Skin of body (tissue), 2 donors: ENCODE results near the gene DYRK3. TPM values are rescaled to one million over a fixed set of nuclear protein-coding genes. Genes with fewer than 3 reads are reported as not detected.
"Not testable (repeated sequence)": the region's sequence is repeated elsewhere in the genome, so short reads cannot be mapped to it uniquely, and the experiment has no call there.

ENCODE experiments used
- DNase-seq: peaks from one replicate; lab custom pipeline; 2025; lab: John Stamatoyannopoulos, UW
- total RNA-seq: library from RNA; depleted of rRNA; stranded (reverse); fragments of >200 nt; gene quantifications from one replicate; pipeline ENCODE4 v1.2.3, GENCODE V29; 2014

DYRK3 gene
- total RNA-seq, 1 donor from 2014 or later, result 8.2 TPM

DNA sequence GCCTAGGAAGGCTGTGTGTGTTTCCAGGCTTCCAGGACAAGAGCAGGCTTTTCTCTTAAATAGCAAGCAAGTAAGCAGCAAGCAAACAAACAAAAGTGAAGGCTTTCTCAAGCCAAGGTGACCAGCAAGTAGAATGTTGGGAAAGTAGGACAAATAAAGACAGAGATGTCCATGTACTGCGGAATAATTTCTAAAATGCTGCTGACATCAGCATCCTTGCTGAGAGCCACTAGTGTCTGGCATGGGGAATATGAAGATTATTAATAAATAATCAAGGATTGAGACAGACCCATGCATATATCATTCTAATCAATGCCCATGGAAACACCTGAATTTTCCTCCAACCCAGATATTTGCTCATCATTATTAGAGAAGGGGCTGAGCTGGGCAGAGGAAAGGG is 6.4 kb upstream of the DYRK3 start:
- no peak for DNase-seq

DNA sequence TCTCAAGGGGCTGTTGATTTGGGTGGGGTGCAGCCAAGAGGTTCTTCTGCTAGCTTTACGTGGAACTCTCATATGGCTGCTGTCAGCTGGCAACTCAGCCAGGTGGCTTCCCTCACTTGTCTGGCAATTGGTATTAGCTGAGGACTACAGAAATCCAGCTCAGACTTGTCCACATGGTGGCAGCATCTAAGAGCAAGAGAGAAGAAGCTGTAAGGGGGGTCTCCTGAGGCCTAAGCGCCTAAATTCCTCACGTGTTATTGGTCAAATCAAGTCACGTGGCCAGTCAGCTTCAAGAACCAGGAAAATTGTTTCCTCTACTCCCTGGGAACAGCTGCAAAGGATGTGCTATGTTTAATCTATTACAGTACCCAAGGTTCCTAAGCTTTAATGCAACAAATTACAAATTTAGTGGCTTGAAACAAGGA is 4.2 kb upstream of the DYRK3 start:
- DNase-seq, result peak; percentile 79

DNA sequence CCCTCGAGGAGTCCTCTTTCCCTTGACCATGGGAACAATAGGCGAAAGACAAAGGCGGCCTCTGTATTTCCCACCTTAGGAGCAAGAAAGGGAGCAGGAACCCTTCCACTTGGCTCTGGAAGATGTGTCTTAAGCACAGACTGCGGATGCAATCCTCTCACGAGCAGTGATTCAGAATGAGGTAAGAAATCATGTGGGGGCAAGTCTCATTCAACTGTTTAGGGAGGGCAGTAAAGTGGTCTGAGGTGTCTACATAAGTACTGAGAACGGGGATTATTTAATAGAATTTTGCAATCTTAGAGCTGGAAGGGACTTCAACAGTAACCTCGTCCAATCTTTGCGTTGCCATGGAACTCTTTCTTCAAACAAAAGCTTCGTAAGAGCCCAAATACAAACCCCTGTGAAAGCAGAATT is 1.6 kb upstream of the DYRK3 start:
- DNase-seq, result peak; percentile 38

DNA sequence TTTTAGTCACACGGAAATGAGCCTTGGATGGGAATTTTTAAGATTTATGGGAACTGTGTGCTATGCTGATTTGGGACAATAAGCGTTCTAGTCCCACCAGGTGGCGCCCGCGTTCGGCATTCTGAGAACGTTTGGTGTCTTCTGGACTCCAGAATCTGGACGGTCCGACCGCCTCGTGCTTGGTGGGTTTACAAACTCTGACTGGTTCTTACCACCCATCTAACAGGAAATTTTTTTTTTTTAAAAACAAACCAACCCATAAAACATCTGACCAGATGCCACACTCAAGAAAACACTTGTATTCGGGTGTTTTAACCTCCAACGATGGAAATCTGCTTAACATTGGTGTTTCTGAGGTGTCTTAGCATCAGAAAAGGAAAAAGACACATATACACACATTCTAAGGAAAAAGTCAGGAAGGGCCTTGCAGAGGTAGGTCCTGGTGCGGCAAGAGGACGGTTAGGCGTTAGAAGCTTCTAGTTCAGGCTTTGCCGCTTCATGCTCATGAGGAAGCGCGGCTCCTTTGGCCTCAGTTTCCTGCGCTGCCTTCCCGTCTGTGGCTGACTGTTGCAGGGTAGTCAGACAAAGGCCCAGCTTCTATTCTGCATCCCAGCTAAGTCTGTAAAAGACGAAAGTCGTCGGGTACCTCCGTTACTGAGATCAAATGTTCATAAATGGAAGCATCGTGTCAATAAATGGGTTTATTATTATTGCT is 814 bp upstream of the DYRK3 start:
- peak; percentile 84 for DNase-seq

DNA sequence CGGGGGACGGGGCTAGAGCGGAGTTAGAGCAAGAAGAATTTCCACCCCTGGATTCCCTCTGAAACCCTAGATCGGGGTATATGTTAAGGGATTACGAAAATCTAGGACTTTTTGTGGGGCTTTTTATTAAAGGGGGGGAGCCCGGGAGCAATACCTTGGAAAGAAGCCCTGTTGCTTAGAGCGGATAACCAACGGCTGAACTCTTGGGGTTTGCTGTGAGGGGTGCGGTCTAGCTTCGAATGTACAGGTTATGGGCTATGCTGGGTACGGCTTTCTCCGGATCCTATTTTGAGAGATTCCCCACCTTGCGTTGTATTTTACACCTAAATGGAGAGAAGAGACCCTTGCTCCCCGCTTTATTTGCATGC is 626 bp downstream of the DYRK3 start:
- no peak for DNase-seq

DNA sequence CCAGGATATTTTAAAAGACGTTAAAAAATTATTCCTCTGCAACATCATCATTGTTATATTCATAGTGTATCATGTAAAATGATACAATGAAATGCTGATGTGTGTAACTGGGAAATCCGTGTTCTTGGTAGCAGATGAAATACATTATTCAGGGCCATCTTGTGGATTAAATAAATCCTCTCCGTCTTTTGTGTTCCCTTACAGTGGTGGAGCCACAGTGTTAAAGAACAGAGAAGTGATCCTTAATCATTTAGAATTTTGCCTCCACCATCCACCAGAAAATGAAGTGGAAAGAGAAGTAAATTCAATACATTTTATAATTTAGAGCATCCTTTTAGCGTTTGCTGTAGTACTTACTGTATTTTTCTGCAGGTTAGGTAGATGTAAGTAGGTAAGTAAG is 1.3 kb downstream of the DYRK3 start:
- no peak for DNase-seq

DNA sequence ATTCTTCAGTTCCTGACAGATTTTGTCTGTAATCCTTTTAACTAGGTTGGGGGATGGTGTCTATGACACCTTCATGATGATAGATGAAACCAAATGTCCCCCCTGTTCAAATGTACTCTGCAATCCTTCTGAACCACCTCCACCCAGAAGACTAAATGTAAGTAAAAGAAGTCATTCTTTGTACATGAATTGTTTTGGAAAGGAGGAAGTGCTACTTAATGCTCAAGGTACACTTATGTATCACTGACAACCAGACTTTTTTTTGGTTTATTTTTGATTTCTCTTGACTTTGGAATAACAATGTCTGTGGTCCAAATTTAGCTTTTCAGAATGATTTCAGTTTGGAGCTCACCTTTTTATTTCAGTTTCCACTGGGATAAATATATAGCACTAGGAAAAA is 2.3 kb downstream of the DYRK3 start:
- DNase-seq, result no peak

DNA sequence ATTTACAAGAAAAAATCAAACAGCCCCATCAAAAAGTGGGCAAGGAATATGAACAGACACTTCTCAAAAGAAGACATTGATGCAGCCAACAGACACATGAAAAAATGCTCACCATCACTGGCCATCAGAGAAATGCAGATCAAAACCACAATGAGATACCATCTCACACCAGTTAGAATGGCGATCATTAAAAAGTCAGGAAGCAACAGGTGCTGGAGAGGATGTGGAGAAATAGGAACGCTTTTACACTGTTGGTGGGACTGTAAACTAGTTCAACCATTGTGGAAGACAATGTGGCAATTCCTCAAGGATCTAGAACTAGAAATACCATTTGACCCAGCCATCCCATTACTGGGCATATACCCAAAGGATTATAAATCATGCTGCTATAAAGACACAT is 6.7 kb downstream of the DYRK3 start:
- DNase-seq, result not testable (repeated sequence)

DNA sequence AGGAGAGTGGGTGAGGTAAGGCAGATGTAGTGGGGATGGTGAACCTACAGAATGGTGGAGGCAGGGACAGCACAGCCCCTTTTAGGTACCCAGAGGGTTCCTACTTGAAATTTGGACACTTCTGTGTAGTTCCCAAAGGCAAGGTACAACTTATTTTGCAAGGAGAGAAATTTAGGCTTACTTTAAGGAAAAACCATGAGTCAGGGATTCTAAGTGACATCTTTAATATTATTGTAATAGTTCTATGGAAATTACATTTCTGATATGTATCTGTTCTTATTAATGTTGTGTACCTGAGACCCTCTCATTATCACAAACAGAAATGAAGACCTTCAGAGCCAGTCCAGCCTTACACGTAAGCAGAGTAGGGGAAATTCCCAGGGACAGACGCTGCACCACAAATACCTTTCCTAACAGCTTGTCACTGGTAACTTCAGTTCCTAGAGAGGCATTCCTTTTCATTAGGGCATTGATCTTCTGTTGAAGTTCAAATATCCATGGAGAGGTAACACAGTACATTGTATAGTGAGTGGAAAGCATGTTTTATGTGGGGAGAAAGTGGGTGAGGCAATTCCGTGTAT is 7.9 kb downstream of the DYRK3 start:
- no peak for DNase-seq

DNA sequence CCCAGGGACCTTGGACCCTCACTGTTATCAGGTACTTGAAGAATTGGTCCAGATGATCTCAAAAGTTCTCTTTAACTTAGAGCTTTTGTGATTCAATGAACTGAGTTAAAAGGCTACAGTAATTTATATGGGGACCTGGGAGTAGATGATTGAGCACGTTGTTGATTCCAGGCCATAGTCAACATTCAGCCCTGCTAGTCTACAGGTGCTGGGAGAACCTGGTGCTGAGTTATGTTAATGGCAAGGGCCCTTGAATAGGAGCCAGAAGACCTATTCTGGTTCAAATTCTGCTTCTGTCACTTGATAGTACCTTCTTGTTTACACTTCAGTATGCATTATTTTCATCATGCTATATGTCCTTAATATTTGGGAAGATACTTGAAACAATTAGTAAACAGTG is 11.2 kb downstream of the DYRK3 start:
- DNase-seq, result no peak

DNA sequence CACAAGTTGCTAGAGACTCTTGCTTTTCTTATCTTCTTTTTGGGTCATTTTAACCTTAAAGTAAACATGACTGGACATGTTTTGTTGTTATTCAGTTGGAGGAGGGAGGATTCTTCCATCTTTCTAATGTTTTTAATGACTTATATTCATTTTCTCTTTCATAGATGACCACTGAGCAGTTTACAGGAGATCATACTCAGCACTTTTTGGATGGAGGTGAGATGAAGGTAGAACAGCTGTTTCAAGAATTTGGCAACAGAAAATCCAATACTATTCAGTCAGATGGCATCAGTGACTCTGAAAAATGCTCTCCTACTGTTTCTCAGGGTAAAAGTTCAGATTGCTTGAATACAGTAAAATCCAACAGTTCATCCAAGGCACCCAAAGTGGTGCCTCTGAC is 11.9 kb downstream of the DYRK3 start:
- DNase-seq, result no peak

DNA sequence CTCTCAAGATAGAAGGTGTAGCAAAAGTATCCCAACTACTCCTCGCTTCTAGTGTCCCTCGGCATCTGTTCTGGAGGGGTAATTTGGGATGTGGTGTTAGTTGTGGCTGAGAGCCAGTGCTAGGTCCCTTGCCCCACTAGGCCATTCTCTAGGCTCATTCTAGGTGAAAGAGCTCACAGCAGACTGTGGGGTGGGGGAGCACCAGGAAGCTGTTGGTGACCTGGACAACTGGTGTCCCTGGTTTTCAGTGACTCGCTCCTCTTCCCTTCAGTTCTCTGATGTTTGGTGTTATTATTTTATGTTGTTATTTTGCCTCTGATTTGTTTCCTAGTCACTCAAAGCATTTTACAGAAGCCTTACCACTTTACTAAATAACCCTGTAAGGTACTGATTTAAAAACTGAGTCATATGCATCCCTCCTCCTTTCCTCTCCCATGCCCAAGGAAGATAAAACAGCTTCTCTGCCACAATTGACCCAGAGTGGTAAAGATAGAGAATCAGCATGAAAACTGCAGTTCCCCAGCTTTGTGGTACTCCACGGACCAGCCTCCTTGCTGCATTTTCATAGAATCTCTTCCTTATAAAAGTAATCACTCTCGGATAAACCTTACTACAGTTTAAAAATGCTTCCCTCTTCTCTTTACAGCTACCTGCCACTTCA is 14.1 kb downstream of the DYRK3 start:
- DNase-seq, result no peak

DNA sequence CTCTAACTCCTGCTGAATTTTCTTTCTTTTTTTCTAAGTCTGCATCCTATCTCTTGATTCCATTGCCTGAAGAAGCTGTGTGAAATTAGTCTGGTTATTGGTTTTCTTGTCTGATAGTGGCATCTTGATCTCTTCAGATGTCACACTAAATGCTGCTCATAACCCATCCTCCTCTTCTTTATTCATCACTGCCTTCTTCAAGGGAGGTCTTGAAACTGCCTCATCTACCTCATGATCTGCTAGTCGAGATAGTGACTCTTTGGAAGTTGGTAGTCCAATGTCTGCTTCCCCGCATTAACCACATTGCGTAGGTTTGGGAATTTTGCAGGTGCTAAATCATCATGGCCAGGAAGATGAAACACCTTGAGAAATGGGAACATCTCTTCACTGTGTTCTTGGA is 15.7 kb downstream of the DYRK3 start:
- DNase-seq, result no peak

DNA sequence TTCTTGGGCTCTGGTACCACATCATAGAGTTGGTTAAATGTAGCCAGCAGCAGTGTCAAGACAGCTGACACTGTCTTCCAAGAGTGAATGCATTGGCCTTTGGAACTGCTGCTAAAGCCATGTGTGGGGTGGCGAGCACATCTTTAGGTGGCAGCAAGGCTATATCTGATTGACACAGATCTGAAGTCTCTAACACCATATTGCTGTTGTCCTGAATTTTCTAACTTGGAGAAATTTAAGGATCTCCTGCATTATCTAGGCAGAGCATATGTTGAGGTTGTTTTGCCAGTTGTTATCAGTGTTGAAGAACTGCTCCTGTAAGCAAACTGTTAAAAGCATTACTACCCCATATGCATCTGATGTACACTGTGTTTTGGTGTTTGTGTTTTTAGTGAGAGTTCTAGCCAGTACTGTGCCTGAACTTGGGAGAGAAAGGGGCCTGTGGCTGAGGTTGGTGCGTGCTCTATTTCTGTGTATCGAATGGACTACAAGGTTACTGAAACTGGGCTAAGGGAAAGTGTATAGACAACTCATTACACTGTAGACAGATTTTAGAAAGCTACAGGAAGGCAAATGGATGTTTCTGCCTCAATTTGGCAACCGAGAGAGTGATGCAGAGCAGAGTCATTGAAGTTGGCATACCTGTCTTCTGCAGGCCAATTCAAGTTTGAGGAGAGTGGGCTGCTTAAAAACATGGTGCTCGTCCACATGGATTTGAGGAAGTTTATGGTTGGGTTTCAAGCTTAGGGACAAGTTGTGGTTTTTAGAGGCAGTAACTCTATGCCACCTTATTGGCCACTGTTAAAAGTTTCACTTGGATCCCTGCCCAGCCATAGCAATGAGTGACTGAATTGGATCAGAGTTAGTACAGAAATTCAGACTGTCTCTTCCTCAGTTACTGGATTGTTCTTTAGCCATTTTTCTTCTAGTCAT is 16.9 kb downstream of the DYRK3 start:
- DNase-seq, result no peak

DNA sequence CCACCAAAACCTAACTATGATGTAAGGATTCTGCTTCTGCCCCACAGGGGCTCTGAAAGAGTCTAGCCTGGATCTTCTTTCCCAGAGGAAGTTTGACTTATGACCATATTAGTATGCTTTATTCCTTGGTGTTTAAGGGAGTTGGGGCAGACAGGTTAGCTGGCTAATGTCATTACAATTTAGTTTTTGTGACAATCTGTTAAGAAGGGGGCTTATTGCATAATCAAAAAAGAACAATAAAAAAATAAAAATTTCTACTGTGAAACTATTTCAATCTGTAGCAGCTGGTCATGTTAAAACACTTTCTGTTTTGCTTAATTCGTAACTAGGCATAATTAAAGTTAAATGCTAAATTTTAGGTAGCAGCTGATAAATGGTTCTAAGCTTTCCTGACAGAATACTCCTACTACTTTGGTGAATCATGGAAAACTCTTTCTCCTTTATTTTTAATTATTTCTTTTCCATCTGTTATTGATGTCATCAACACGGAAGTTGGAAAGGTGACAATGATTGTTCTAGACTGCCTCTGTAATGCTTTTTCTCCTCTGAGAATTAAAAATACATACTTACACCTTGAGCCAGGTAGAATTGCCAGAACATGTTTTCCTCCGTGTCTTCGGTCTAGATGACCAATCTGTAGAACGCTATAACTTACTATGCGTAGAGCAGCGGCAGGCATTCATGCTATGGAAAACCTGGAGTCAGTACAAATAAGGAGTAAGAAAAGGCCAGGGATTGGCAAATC is 18.6 kb downstream of the DYRK3 start:
- DNase-seq, result no peak

DNA sequence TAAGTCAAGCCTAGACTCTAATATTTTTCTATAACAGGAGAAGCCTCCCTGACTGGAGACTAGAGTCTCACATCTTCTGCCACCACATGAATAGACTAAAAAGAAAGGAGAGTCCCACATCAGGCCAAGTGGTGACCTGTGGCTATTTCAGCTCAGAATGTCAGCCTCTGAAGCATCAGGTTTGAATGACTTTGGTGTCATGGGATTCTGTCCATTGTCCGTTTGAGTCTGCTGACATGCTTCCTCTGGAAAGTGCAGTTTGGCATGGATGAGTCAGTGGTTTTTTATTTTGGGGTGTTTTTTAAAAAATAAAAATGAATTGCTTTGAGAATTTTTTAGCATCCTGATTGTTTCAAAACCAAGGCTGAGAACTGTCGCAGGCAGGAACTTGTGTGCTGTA is 19.5 kb downstream of the DYRK3 start:
- DNase-seq, result no peak

DNA sequence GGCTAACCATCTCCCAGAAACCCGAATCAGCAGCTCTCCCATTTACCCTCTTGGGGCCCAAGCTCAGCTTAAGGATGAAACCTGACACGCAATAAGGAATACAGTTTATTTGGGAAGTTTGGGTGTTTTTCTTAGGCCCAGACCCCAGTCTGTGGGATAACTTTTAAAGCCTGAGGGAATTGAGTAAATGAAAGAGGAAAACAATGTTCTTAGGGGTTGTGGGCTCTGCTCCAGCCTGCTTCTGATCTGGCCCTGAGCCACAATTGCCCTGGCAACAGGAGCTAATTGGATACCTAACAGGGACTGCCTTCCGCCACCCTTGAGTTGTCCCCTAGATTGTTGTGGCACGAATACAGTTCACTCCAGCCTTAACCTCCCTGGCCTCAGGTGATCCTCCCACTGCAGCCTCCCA is 20.1 kb downstream of the DYRK3 start:
- no peak for DNase-seq

DNA sequence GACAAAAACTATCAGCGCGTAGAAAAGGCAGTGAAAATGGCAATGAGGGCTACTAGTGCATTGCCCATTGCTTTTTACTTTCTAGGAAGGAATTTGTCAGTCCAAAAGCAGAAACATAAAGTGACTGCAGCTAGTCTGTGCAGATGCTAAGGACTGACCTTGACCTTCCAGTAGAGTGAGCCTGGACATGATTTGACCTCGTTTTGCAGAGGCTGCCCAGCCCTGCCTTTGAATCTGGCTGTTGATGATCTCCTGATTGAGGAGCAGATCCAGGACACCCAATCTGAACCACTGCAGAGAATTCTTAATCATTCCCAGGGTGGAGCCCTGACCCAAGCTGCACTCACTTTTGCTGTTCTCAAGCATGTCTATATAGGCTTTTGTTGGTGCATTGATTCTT is 21.6 kb downstream of the DYRK3 start:
- DNase-seq, result no peak

DNA sequence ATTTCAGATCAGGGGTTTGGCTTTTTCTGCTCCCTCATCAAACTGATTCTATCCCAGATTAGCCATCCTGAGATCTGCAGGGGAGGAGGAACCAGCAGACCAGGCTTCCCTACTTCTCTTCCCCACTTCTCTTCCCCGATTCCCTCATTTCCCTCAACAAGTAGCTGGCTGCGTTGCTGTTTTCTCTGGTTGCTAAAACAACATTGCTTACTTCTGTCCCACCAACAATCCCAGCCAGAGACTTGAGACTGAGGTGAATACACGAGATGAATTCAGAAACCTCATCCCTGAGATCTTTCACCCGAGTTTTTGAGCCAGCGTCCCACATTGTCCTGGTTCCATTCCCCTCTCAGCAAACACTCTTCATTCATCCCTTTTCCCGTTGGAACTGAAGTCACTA is 22.4 kb downstream of the DYRK3 start:
- DNase-seq, result no peak

DNA sequence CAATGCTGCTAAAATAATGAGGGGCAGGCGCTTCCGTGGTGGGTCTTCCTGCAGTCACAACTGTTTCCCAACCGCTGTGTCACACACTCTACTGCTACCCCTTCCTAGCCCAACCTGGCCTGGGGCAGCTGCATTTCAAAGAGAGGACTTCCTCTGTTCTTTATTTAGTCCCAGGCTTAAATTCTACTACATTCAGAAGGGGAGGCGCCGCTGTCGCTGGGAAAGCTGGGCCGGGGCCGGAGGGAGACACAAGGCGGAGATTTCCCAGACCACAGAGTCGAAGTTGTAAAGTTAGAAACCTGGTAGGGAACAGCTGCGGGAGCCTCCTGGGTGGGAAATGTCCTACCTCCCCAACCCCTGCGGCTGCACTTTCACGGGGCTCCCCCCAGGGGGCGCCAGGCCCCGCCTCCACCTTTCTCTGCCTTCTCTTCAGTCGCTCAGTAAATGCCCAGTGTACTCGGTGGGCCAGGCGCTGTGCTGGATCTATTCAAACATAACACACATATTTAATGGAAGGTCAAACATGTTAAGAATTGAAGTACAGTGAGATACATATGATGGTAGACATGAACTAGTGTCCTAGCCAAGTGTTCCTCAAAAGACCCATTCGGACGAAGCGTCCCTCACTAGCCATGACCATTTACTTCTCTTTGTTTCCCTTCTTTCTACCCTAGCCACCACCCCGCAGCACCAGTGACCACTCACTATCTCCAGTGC is 23.1 kb downstream of the DYRK3 start:
- DNase-seq, result no peak

DNA sequence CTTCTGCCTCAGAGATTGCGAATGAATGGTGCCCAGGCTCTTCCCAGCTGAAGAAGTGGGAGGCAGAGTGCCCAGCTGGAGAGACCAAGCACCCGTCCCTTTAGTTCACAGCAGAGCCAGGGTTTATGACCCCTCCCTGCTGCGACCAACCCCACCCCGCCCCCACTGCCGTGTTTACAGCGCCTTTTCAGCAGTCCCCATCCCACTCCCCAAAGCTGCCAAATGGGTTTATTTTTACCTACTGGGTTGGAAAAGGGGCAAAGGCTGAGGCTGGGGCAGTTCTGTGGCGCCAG is 23.6 kb downstream of the DYRK3 start:
- no peak for DNase-seq
